Measurements from ENCODE around the gene SLC26A11. TPM values are rescaled to one million over a fixed set of nuclear protein-coding genes. Genes with fewer than 3 reads are reported as not detected.
"Not testable (repeated sequence)": the region's sequence is repeated elsewhere in the genome, so short reads cannot be mapped to it uniquely, and the experiment has no call there.

SLC26A11 gene
- total RNA-seq, 4 donors from 2014 or later: 2.6 to 3.3 (median 3.1) TPM

GRCh38 chr17:80257716-80258213 is 37.5 kb downstream of the SLC26A11 start:
- H3K4me1 ChIP-seq: peaks cover 26 to 35% of the 10 kb centered on the region in 2 donors

GRCh38 chr17:80258296-80258695 is 38.1 kb downstream of the SLC26A11 start:
- Histone ChIP-seq H3K27ac (peak overlapping the region in 1 of 4 donors; percentile 37), H3K4me1 (peaks cover 31 to 40% of the 10 kb centered on the region in 2 donors)
- H3K36me3 ChIP-seq; H3K9me3 ChIP-seq; H3K4me3 ChIP-seq; H3K27me3 ChIP-seq; DNase-seq; ATAC-seq; intact Hi-C loops (cut with DNase I; ENCODE audit: low total_unique reads); in situ Hi-C loops (cut with MboI; ENCODE audit: low sequenced_read_pairs in 4 of 4): not testable (repeated sequence)

More at GRCh38 chr17:80257716-80258213, 37.5 kb downstream of the SLC26A11 start:
- ATAC-seq (no peak), DNase-seq (no peak)
- H3K27me3 ChIP-seq: no peaks in the 10 kb centered on the region
- intact Hi-C loops (cut with DNase I; ENCODE audit: low total_unique reads) (no loop called here), in situ Hi-C loops (cut with MboI; ENCODE audit: low sequenced_read_pairs in 4 of 4) (no loop called here)
- no peak overlapping the region for H3K27ac ChIP-seq
- no peaks in the 10 kb centered on the region for H3K36me3 ChIP-seq
- TF ChIP-seq POLR2A (IDR thresholded peaks at IDR 0.05): no peak
- TF ChIP-seq, protein P1, sequence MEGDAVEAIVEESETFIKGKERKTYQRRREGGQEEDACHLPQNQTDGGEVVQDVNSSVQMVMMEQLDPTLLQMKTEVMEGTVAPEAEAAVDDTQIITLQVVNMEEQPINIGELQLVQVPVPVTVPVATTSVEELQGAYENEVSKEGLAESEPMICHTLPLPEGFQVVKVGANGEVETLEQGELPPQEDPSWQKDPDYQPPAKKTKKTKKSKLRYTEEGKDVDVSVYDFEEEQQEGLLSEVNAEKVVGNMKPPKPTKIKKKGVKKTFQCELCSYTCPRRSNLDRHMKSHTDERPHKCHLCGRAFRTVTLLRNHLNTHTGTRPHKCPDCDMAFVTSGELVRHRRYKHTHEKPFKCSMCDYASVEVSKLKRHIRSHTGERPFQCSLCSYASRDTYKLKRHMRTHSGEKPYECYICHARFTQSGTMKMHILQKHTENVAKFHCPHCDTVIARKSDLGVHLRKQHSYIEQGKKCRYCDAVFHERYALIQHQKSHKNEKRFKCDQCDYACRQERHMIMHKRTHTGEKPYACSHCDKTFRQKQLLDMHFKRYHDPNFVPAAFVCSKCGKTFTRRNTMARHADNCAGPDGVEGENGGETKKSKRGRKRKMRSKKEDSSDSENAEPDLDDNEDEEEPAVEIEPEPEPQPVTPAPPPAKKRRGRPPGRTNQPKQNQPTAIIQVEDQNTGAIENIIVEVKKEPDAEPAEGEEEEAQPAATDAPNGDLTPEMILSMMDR (IDR thresholded peaks at IDR 0.05 in 4 of 5, conservative IDR thresholded peaks at IDR 0.05 in 1 of 5): no peak
- no peaks in the 10 kb centered on the region for H3K9me3 ChIP-seq
- no peak overlapping the region for H3K4me3 ChIP-seq

- intact Hi-C loops (cut with DNase I; ENCODE audit: low total_unique reads) (loop anchor here (1.0 to 10.0 kb wide), 4 partner anchors 112 to 255 kb away; partner anchors contain the start of genes EIF4A3 and GAA), in situ Hi-C loops (cut with MboI; ENCODE audit: low sequenced_read_pairs in 4 of 4) (no loop called here)
- H3K4me3 ChIP-seq: peak overlapping the region; percentile 55 to 89 (median 74)
- peak overlapping the region; percentile 77 to 94 (median 90) for H3K27ac ChIP-seq
- H3K27me3 ChIP-seq: no peaks in the 10 kb centered on the region
- no peaks in the 10 kb centered on the region for H3K9me3 ChIP-seq
- TF ChIP-seq, protein P1 (IDR thresholded peaks at IDR 0.05 in 4 of 5, conservative IDR thresholded peaks at IDR 0.05 in 1 of 5): no peak
- TF ChIP-seq POLR2A (IDR thresholded peaks at IDR 0.05): no peak
- H3K36me3 ChIP-seq: no peaks in the 10 kb centered on the region
- peaks cover 32 to 46% of the 10 kb centered on the region in 2 donors for H3K4me1 ChIP-seq
- ATAC-seq (peak; percentile 1 to 2), DNase-seq (no peak)
These were observed 39.3 kb downstream of the SLC26A11 start for GRCh38 chr17:80259457-80260068.

DNA sequence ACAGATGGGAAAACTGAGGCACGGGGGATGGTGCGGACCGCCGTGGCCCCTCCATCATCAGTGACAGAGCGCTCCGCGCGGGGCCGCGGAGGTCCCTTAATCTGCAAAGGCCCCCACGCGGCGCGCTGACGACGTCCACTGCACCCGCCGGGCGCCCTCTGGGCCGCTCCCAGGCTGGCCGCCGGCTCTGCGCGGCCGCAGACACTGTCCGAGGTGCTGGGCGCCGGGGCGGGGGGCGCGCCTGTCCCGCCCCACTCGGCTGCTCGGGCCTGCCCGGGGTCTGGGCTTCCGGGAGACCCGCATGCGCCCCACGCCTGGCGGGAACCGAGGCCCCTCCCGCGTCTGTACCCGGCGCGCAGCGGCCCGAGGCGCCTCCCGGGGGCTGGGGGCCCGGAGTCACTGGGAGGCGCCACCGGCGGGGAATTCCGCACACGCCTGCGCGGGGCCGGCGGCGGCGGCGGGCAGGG is 39.9 kb downstream of the SLC26A11 start:
- TF ChIP-seq, protein P1 (IDR thresholded peaks at IDR 0.05 in 4 of 5, conservative IDR thresholded peaks at IDR 0.05 in 1 of 5): peak in 2 of 5 experiments; percentile 13 to 19
- peak; percentile 57 to 67 for TF ChIP-seq POLR2A (IDR thresholded peaks at IDR 0.05)
- in situ Hi-C loops (cut with MboI; ENCODE audit: low sequenced_read_pairs in 4 of 4): no loop called here
- Histone ChIP-seq H3K9me3 (no peaks in the 10 kb centered on the region), H3K27me3 (no peaks in the 10 kb centered on the region), H3K36me3 (no peaks in the 10 kb centered on the region), H3K4me1 (peaks cover 27 to 40% of the 10 kb centered on the region in 2 donors), H3K27ac (peak overlapping the region; percentile 77 to 94 (median 90)), H3K4me3 (peak overlapping the region; percentile 55 to 89 (median 74))
- intact Hi-C loops (cut with DNase I; ENCODE audit: low total_unique reads): loop anchor here (1.0 to 10.0 kb wide), 4 partner anchors 113 to 255 kb away; partner anchors contain the start of genes EIF4A3 and GAA
- ATAC-seq: peak; percentile 66 to 74
- peak; percentile 56 to 63 for DNase-seq

DNA sequence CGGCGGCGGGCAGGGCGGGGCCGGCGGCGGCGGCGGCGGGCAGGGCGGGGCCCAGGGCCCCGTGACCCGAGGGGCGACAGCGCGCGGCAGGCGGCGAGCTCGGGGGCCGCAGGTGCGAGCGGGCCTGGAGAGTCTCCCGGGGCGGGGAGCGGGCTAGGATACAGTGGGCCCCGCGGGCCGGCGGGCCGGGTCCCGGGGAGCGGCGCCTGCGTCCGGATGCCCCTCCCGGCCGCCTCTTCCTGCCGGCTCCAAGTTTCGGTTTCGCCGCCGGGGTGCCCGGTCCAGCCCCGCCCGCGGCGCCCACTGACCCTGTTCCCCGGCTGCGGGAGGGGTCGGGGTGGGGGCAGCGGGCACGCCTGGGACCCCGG is 40.5 kb downstream of the SLC26A11 start, which contains the start of gene RNF213:
TSS of gene RNF213 (plus strand) at position 62 of the 368 bp plus-strand sequence. CDS start 2,830 bp downstream, outside the sequence.
- DNase-seq: peak in 1 of 2 donors; percentile 35
- ATAC-seq: peak; percentile 53 to 61
- peak within 1 kb of the TSS; percentile 85 to 99 (median 92) for H3K4me3 ChIP-seq
- in situ Hi-C loops (cut with MboI; ENCODE audit: low sequenced_read_pairs in 4 of 4): no loop called here
- H3K9me3 ChIP-seq: no peaks in the 10 kb centered on the region
- TF ChIP-seq POLR2A (IDR thresholded peaks at IDR 0.05): peak; percentile 90 to 95
- TF ChIP-seq, protein P1 (IDR thresholded peaks at IDR 0.05 in 4 of 5, conservative IDR thresholded peaks at IDR 0.05 in 1 of 5): no peak
- intact Hi-C loops (cut with DNase I; ENCODE audit: low total_unique reads): loop anchor here (1.0 to 10.0 kb wide), 4 partner anchors 113 to 256 kb away; partner anchors contain the start of genes EIF4A3 and GAA
- no peaks in the 10 kb centered on the region for H3K27me3 ChIP-seq
- H3K4me1 ChIP-seq: peaks cover 27 to 34% of the 10 kb centered on the region in 2 donors
- H3K36me3 ChIP-seq: peaks cover 0 to 3% of the 10 kb centered on the region in 2 donors
- H3K27ac ChIP-seq: peak within 1 kb of the TSS; percentile 93 to 100 (median 98)

Measured in gastrocnemius medialis (tissue), 4 donors.